Thoracic aorta endothelial cell (primary cell): ENCODE data around the gene NECAB3. TPM values are rescaled to one million over a fixed set of nuclear protein-coding genes. Genes with fewer than 3 reads are reported as not detected.

Experiments used
- total RNA-seq: library from RNA; depleted of rRNA; stranded (reverse); fragments of >200 nt; gene quantifications from 2 replicates; pipeline ENCODE4 v1.2.3, GENCODE V29; 2012

Gene NECAB3
- total RNA-seq = 13.1 and 15.7 TPM in 2 replicates

GRCh38 chr20:33674294-33675135 is at the start of gene NECAB3:
NECAB3 (minus strand) TSS chr20:33674428; CDS start chr20:33674352, 76 bp downstream.

GRCh38 chr20:33719989-33720709 is 45.9 kb upstream of the NECAB3 start, which contains the start of gene PXMP4:
PXMP4 (minus strand) TSS chr20:33720310; CDS start chr20:33720207, 103 bp downstream.

GRCh38 chr20:33686100-33686983 is 12.1 kb upstream of the NECAB3 start, which contains the start of gene E2F1:
E2F1 (minus strand) TSS chr20:33686385; CDS start chr20:33686264, 121 bp downstream.

GRCh38 chr20:33666293-33667244 is 7.7 kb downstream of the NECAB3 start, which contains the start of gene ACTL10:
ACTL10 (plus strand) TSS chr20:33666943; CDS start chr20:33667498, 555 bp downstream.

GRCh38 chr20:33662172-33662571 is 12.1 kb downstream of the NECAB3 start, which contains the start of gene C20orf144:
C20orf144 (plus strand) TSS chr20:33662327; CDS start chr20:33662346, 19 bp downstream.

Other genes with a start within 250 kb of the NECAB3 start
- gene SNTA1, start 230.7 kb downstream of the NECAB3 start, total RNA-seq = 5.3 and 7.6 TPM in 2 replicates
- gene CBFA2T2, start 184.3 kb downstream of the NECAB3 start, total RNA-seq = 6.2 and 6.3 TPM in 2 replicates
- gene C20orf144, start 12.1 kb downstream of the NECAB3 start, total RNA-seq = 0.07 and 0.13 TPM in 2 replicates
- gene ACTL10, start 7.5 kb downstream of the NECAB3 start, total RNA-seq = 2.5 and 2.7 TPM in 2 replicates
- gene E2F1, start 12.0 kb upstream of the NECAB3 start, total RNA-seq = 10.1 and 16.7 TPM in 2 replicates
- 3.3 and 3.8 TPM in 2 replicates for gene PXMP4, start 45.9 kb upstream of the NECAB3 start, total RNA-seq
- gene ZNF341, start 57.6 kb upstream of the NECAB3 start, total RNA-seq = 2.0 and 2.4 TPM in 2 replicates
- gene CHMP4B, start 136.9 kb upstream of the NECAB3 start, total RNA-seq = 45.6 and 52.4 TPM in 2 replicates